T-helper 9 cell (primary cell): ENCODE data around the gene VPS29.
"Not testable (repeated sequence)": the region's sequence is repeated elsewhere in the genome, so short reads cannot be mapped to it uniquely, and the experiment has no call there.

Experiments
- DNase-seq: peaks from one replicate; pipeline ENCODE4 v3.0.0-alpha.2; 2020

The VPS29 gene

DNA sequence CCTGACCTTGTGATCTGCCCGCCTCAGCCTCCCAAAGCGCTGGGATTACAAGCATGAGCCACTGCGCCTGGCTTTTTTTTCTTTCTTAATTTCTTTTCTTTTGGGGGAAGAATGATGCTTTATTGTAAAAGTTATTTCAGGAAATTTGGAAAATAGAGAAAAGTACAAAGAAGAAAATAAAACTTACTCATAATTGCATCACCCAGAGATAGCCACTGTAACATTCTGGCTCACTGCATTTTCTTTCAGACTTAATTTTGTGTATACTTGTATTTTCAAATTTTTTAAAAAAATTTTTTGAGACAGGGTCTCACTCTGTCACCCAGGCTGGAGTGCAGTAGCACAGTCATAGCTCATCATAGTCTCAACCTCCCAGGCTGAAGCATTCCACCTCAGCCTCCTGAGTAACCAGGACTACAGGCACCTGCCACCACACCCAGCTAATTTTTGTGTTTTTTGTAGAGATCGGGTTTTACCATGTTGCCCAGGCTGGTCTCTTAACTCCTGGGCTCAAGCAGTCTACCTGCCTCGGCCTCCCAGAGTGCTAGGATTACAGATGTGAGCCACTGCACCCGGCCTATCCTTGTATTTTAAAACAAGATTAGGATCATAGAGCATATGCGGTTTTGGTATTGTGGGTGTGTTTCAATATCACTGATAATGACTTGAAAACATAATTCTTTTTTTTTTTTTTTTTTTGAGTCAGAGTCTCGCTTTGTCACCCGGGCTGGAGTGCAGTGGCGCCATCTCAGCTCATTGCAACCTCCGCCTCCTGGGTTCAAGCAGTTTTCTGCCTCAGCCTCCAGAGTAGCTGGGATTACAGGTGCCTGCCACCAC lies 19.2 kb upstream of the VPS29 start:
- not testable (repeated sequence) for DNase-seq

DNA sequence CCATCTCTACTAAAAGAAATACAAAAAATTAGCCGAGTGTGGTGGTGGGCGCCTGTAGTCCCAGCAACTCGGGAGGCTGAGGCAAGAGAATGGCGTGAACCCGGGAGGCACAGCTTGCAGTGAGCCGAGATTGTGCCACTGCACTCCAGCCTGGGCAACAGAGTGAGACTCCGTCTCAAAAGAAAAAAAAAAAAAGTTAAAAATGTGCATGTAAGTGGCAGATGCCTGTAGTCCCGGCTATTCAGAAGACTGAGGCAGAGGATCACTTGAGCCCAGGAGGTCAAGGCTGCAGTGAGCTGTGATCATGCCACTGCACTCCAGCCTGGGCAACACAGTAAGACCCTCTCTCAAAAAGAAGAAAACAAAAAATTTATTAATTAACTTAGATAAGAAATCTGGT lies 16.1 kb upstream of the VPS29 start:
- DNase-seq: not testable (repeated sequence)

DNA sequence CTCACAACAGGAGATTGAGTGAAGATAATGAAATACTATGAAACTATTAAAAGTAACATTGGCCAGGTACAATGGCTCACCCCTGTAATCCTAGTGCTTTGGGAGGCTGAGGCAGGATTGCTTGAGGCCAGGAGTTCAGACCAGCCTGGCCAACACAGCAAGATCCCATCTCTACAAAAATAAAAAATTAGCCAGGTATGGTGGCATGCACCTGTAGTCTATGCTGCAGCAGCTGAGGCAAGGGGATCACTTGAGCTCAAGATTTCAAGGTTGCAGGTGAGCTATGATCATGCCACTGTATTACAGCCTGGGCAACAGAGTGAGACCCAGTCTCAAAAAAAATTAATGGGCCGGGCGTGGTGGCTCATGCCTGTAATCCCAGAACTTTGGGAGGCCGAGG lies 15.1 kb upstream of the VPS29 start:
- DNase-seq: no peak

DNA sequence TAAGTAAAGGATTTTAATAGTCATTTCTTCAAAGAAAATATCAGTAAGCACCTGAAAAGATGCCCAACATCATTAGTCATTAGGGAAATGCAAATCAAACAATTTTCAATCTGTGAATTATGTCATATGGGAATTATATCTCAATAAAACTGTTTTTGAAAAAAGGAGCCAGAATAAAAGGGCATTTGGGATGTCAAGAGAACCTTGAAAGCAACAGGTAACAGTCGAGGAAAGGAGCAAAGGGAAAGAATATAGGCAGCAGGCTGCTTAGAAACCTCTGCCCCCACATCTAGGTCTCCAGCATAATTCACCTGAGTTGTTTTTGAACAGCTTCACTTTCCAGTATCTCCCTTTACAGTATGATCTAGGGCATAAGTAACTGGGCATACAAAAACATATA lies 12.5 kb upstream of the VPS29 start:
- no peak for DNase-seq

DNA sequence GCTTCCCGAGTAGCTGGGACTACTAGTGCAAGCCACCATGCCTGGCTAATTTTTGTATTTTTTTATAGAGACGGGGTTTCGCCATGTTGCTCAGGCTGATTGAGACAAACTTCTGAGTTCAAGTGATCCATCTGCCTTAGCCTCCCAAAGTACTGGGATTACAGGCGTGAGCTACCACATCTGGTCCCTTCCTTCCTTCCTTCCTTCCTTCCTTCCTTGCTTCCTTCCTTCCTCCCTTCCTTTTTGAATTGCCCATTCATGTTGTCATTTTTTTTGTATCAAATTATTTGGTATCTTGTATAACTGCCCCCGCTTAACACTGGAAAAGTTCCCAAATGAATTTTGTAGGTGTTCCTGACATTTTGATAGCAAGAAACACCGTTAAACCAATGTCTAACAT lies 11.9 kb upstream of the VPS29 start:
- DNase-seq: no peak

DNA sequence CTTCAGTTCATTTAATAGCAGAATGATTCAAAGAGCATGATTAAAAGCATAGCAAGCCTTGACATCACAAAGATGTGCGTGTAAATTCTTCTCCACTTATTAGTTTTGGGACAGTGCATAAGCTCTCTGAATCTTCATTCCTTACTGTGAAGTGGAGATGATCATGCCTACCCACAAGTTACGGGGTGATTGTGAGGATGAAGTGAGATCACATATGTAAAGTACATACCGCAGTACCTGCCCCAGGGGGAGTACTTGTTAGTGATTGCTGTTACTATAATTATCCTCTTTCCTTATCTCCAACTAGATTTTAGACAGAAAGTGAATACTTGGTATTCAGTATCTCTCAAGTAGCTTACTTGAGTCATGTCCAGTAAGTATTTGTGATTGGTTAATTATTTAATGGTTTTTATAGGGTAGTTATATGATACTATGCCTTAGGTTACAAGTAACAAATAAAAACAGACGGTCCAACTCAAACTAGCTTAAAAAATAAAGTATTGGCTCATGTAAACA lies 6.2 kb upstream of the VPS29 start:
- no peak for DNase-seq

DNA sequence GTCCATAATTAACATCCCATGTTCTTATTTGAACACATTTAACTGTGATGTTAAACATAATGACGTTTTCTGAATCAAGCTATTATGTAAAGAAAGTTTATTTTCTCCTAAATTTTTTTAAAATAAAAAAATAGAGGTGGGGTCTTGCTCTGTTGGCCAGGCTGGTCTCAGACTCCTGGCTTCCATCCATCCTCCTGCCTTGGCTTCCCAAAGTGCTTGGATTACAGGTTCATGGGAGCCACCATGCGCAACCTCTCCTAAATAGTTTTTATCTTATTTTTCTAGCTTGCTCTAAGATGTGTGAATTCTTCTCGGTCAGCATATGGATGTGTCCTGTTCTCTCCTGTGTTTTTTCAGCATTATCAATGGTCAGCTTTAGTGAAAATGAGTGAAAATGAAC lies 3.4 kb upstream of the VPS29 start:
- DNase-seq: no peak

DNA sequence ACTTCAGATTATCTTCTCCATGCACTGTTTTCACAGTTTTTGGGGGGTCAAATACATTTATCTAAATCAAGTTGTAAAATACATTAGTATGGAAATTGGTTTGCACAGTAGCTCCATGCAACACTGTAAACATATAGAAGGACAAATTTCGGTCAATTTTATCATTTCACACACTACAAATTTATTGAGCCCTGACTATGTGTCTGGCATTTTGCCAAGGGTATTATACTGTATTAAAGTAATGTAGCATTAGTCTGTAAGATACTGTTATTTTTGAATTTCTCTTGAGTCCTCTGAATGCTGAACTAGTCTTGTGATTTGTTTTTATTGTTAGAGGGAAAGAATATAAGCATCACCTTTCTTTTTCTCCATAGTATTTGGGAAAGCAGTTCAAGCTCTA lies 1.5 kb upstream of the VPS29 start:
- DNase-seq: no peak

DNA sequence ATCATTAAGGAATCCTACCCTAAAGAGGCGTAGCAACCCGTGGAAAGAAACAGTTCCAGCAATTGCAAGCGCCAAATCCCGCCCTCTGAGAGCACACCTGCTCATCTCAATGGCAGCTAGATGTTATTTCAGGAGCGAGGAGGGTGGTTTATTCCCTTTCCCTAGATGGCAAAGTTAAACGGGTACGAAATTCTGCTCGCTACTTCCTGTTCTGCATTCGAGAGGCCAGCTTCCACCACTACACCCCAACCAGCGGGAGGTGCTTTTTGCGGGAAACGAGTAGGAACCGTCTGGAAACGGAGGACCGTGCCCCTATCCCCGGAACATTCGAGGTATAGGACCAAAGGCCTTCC lies 536 bp downstream of the VPS29 start:
- DNase-seq: no peak

DNA sequence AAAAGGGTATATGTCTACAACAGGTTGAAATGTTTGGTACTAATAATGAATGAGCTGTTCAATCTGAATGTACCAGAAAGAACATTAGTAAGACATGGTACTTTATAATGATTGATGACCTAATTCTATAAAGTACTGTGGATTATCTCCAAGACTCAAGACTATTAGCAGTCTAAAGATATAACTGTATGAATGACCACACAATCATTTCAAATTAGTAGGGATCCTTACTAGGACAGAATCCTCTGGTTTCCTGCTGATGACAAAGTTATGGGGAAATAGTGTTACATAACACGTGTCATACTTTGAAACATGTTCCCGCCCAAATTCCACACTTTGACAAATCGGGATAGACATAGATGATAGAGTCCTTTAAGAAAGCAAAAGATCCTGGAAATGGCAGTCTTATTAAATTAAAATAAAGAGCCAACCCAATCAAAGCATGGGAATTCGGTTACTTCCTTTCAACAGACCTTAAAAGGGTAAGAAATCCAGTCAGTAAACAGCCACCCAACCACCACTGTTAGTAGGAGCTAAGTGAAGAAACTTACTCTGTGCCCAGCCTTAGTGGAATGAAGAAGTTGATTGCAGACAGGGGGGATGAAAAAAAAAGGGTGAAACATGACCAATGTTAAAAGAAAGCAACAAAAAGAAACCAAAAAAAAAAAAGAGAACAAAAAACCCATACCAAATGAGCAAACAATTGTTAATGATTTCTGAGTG lies 2.8 kb downstream of the VPS29 start:
- no peak for DNase-seq

DNA sequence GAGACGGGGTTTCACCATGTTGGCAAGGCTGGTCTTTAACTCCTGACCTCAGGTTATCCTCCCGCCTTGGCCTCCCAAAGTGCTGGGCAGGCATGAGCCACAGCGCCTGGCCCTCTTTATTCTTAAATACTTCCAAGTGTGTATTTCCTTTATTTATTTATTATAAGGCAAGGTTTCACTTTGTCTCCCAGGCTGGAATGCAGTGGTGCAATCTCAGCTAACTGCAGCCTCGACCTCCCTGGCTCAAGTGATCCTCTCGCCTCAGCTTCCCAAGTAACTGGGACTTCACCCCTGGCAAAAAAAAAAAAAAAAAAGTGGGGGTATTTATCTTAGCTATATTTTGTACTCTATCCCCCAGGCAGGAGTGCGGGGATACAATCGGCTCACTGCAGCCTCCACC lies 26.5 kb downstream of the VPS29 start:
- DNase-seq: no peak

DNA sequence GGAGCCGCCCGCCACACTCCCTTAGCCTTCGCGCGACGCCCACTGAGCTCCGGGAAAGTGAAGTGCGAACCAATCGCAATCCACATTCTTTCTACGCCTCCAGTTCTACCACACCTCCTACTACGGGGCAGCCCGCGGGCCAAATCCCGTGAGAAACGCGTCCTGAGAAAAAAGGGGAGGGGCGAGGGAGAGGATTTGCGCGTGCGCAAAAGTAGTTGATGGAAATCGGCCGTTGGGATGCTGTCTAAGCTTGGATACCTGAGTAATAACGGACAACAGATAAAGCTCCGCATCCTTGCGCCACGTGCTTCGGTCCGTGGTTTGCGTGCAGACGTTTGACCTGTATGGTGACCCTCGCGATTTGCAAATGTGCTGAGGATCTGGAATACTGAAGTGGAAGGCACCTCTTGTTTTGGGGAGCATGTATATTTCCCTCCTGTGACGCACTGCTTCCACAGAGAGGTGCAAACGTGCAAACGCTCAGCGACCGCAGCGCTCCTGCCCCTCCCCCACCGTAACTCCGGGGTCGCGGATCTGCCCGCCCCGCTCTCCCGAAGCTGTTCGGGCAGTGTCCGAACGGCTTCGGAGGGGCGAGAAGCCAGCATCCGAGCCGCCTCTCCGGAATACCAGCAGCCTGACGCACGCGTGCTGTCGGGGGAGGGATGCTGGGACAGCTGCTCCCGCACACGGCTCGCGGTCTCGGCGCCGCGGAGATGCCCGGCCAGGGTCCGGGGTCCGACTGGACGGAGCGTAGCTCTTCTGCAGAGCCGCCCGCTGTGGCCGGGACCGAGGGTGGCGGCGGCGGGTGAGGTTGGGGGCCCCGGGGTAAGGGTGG lies 33.5 kb downstream of the VPS29 start, which contains the start of the genes FAM216A and GPN3:
FAM216A (plus strand) TSS at position 632 of the 835 bp plus-strand sequence; CDS start at position 663, 31 bp downstream.
GPN3 (minus strand) TSS at position 44 of the 835 bp plus-strand sequence. CDS start 54 bp downstream, outside the sequence.
- DNase-seq: peak; percentile 91

DNA sequence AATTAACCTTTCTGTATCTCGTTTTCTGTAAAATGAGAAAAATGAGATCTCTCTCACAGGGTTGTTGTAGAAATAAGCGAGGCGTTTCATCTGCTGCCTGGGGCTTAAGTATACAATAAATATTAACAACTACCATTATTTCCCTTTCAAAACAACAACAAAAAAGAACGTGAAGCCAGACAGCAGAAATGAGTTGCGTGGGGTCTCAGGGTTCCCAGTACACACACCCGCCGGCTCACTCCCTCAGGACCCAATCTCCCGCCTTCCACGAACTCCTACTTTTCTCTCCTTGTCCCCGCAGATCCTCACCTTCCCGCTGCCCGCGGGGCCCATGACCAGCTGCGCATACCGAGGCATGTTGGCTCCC lies 34.1 kb downstream of the VPS29 start:
- DNase-seq: no peak

DNA sequence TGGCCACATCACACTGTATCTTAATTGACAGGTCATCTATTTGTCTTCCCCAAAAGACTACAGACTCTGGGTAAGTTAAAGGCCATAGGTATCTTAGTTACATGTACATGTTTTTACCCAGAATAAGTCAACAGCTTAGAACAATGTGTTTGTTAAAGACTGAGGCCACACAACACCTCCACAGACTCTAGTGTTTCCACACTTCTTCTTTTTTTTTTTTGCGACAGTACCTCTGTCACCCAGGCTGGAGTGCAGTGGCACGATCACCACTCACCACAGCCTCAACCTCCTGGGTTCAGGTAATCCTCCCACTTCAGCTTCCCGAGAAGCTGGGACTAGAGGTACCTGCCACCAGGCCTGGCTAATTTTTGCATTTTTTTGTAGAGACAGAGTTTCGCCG lies 35.1 kb downstream of the VPS29 start:
- DNase-seq: no peak

DNA sequence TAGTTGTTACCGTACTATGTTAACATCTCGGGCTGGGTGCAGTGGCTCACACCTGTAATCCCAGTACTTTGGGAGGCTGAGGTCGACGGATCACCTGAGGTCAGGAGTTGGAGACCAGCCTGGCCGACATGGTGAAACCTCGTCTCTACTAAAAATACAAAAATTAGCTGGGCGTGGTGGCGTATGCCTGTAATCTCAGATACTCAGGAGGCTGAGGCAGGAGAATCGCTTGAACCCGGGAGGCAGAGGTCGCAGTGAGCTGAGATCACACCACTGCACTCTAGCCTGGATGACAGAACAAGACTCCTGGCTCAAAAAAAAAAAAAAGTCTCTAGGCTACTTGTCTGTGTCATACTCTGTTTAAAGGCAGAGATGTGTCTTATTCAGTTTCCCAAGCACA lies 36.1 kb downstream of the VPS29 start:
- not testable (repeated sequence) for DNase-seq

DNA sequence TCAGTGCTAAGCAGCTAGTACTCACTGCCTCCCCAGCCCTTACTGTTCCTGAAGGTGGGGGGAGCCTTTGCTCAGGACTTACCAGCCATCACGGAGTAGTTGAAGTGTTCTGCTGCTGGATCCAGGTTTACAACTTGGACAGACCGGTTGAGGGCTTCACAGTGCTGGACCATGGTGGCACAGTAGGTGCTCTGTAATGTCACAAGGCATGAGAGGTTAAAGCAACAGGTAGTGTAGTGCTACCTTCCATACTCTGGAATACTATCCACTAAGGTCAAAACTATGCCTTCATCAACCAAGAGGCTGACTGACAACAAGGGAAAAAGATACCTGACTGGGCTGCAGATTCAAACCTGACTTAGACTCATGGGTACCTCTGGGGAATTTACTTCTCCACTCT lies 36.9 kb downstream of the VPS29 start:
- no peak for DNase-seq

DNA sequence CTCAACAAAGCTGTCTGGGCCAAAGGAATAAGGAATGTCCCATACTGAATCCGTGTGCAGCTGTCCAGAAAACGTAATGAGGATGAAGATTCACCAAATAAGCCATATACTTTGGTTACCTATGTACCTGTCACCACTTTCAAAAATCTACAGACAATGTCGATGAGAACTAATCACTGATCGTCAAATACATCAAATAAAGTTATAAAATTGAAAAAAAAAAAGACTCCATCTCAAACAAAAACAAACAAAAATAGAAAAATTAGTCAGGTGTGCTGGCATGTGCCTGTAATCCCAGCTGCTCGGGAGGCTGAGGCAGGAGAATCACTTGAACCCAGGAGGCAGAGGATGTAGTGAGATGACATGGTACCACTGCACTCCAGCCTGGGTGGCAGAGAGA lies 40.7 kb downstream of the VPS29 start:
- not testable (repeated sequence) for DNase-seq

DNA sequence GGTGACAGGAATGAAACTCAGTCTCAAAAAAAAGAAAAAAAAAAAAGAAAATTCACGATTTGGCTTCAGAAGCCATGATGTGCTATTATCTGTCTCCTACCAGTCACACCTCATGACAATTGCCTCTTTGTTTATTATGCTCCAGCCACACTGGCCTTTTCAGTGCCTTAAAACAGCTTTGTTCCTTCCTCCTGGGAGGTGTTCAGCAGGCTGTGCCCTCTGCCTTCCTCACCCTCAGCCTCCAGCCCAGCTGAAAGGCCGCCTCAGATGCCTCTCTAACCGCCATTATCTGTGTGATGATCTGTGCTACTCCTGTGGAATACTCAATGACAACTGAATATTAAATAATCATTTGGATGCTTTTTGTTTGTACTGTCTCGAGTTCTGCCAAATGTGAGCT lies 43.2 kb downstream of the VPS29 start:
- DNase-seq: no peak

DNA sequence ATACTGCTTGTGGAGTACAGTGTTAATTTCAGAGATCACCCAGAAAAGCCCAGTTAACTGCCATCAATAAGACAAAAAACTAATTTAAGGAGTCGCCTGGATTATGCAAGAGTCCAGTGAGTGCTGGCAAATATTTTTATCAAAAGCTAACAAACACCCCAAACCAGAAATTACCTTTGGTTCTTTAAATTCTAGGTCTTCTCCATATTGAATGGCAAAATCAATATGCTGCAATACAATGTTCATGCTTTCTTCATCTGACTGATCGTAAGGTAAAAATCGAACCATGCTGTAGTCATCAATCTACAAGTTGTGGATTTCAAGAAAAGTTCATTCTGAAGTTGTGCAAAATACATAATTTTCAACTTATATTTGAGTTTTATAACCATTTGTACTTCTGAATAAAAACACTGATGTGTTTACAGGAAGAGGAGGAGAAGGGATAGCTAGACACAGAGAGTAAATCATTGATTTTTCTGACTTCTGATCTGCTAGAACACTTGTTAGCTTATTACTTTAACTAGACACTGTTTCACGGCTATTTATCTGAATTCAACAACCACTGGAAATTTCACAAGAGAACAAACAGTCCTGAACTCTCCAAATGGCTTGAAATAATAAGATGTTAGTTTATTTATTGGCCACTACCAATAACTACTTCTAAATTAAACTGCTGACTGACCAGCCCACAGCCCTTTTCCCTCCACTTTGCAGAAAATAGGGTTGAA lies 48.2 kb downstream of the VPS29 start:
- no peak for DNase-seq

DNA sequence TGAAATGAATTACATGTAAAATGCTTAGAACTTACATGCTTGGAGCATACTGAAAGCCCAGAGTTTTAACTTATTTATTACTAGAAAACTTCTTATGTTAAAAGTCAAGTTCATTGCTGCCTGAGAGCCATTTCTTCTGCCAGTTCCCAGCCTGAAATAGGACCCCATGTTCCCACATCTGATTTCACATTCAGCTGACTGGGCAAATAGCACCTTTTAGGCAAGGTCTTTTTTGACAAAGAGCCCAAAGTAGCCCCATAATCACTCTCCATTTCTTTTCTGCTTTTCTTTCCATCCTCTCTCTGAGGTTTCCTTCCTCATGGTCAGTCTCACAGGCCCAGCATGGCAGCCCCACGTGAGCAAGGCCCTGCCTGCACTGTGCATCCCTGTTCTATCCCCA lies 50.6 kb downstream of the VPS29 start:
- DNase-seq: no peak

DNA sequence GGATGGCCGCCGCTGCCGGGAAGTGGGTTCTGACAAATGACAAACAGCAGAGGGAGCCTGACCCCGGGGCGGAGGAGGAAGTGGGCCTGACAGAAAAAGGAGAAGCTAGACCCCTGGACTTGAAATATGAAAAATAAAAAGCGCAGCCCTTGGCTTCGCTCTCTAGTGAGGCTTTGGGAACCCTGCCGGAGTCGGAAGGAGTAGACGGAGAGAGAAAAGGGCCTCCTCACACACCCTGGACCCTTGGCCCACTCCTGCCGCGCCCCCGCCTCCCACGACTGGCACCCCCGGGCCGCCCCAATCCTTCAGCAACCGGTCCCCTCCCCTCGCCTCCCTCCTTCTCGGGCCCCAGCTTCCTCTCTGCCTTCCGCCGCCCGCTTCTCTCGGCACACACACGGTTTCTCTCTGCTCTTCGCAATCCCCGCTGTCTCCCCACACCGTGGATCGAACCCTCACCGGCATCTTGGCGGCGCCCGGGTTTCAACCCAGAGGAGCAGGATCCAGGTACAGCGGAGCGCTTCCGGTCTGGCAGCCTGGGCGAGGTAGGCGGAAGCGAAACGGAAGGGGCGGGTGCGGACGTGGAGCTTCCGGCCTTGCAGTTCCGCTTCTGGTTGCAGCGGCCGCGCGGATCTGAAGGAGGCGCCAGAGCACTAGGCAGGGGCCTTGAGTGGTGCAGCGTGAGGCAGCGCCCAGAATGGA lies 52.0 kb downstream of the VPS29 start, which contains the start of gene ARPC3:
ARPC3 (minus strand) TSS at position 539 of the 699 bp plus-strand sequence; CDS start at position 462, 77 bp downstream.
- DNase-seq: peak; percentile 90

DNA sequence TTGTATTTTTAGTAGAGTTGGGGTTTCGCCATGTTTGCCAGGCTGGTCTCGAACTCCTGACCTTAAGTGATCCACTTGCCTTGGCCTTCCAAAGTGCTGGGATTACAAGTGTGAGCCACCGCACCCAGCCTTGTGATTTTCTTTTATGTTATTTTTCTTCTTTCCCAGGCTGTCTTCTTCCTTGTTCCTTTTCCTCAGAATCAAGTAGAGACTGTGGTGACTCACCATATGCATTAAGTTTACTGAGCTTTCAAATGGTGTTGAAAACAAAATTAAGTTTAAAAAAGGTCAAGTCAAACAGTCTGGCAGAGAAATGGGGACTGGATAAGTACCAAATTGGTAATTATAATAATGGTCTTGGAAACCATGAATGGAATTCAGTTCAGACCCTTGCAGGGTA lies 57.5 kb downstream of the VPS29 start:
- DNase-seq: no peak
